Measurements from ENCODE around the gene DNAJC9. TPM values are rescaled to one million over a fixed set of nuclear protein-coding genes. Genes with fewer than 3 reads are reported as not detected.
"Not testable (repeated sequence)": the region's sequence is repeated elsewhere in the genome, so short reads cannot be mapped to it uniquely, and the experiment has no call there.

The DNAJC9 gene
- total RNA-seq, 1 experiment from 2014 or later: 65.2 TPM

- H3K36me3 Mint-ChIP-seq (ENCODE audit: insufficient read depth, unreplicated experiment): no peaks in the 10 kb centered on the region
- no peak overlapping the region for H3K4me3 Mint-ChIP-seq (ENCODE audit: unreplicated experiment)
- no peak overlapping the region for H3K27ac Mint-ChIP-seq (ENCODE audit: unreplicated experiment)
- Histone ChIP-seq H3K9me3 (peaks cover 8% of the 10 kb centered on the region), H3K36me3 (ENCODE audit: control insufficient read depth, insufficient read depth, low read length) (no peaks in the 10 kb centered on the region; the same call in 1 of the 2 replicates), H3K4me3 (ENCODE audit: low read depth, low read length) (no peak overlapping the region), H3K4me1 (no peaks in the 10 kb centered on the region), H3K27me3 (replicated peaks; ENCODE audit: control insufficient read depth, insufficient read depth, low read length) (no peaks in the 10 kb centered on the region)
- no peak for DNase-seq
- no peaks in the 10 kb centered on the region for H3K4me1 Mint-ChIP-seq (ENCODE audit: low read depth, unreplicated experiment)
- no TSS peak for BruUV-seq (replicated peaks)
- H3K27me3 Mint-ChIP-seq (ENCODE audit: insufficient read depth, unreplicated experiment): no peaks in the 10 kb centered on the region
- ChIA-PET POLR2A (no interaction called here), CTCF (no interaction called here)
- TF ChIP-seq CTCF (IDR thresholded peaks at IDR 0.05; ENCODE audit: insufficient read depth in 1 of 2, low read depth in 1 of 2, low read length in 1 of 2, severe bottlenecking in 1 of 2, unreplicated experiment in 1 of 2): no peak
- intact Hi-C loops (cut with micrococcal nuclease; ENCODE audit: unreplicated experiment): loop anchor here (5.0 kb wide), 1 partner anchor 381 kb away; the partner anchor contains the start of gene MYOZ1
- H3K9me3 Mint-ChIP-seq (ENCODE audit: unreplicated experiment): peaks cover 17% of the 10 kb centered on the region
Observed at GRCh38 chr10:73261362-73261995, 14.4 kb upstream of the DNAJC9 start.

- POLR2A ChIA-PET; H3K4me3 Mint-ChIP-seq (ENCODE audit: unreplicated experiment); intact Hi-C loops (cut with micrococcal nuclease; ENCODE audit: unreplicated experiment); BruUV-seq (replicated peaks); CTCF ChIA-PET; H3K9me3 ChIP-seq; H3K4me3 ChIP-seq (ENCODE audit: low read depth, low read length); H3K27ac Mint-ChIP-seq (ENCODE audit: unreplicated experiment); H3K4me1 ChIP-seq; H3K27me3 Mint-ChIP-seq (ENCODE audit: insufficient read depth, unreplicated experiment); H3K27me3 ChIP-seq (replicated peaks; ENCODE audit: control insufficient read depth, insufficient read depth, low read length); H3K36me3 Mint-ChIP-seq (ENCODE audit: insufficient read depth, unreplicated experiment); H3K4me1 Mint-ChIP-seq (ENCODE audit: low read depth, unreplicated experiment); H3K36me3 ChIP-seq (ENCODE audit: control insufficient read depth, insufficient read depth, low read length): not testable (repeated sequence)
- H3K9me3 Mint-ChIP-seq (ENCODE audit: unreplicated experiment): peaks cover 17% of the 10 kb centered on the region
- DNase-seq: peak in 1 of 2 experiments; percentile 48
Observed at GRCh38 chr10:73258612-73259011, 11.6 kb upstream of the DNAJC9 start.

- H3K4me1 Mint-ChIP-seq (ENCODE audit: low read depth, unreplicated experiment): peaks cover 16% of the 10 kb centered on the region
- peak overlapping the region; percentile 71 for H3K4me3 ChIP-seq (ENCODE audit: low read depth, low read length)
- no peaks in the 10 kb centered on the region for H3K9me3 ChIP-seq
- POLR2A ChIA-PET: interaction anchor here (0.6 to 2.1 kb wide), 3 partner anchors 15 to 157 kb away, joined by 3 to 10 read pairs (median 3); partner anchors contain the start of genes ECD and FAM149B1
- BruUV-seq (replicated peaks): no TSS peak
- no peak for TF ChIP-seq CTCF (IDR thresholded peaks at IDR 0.05; ENCODE audit: insufficient read depth in 1 of 2, low read depth in 1 of 2, low read length in 1 of 2, severe bottlenecking in 1 of 2, unreplicated experiment in 1 of 2)
- CTCF ChIA-PET: interaction anchor here (1.0 to 1.2 kb wide), 2 partner anchors 11 to 105 kb away, joined by 3 to 8 read pairs; partner anchors contain the start of gene CFAP70
- peak overlapping the region; percentile 94 for H3K4me3 Mint-ChIP-seq (ENCODE audit: unreplicated experiment)
- peaks cover 5% of the 10 kb centered on the region for H3K9me3 Mint-ChIP-seq (ENCODE audit: unreplicated experiment)
- H3K4me1 ChIP-seq: peaks cover 5% of the 10 kb centered on the region
- H3K27ac Mint-ChIP-seq (ENCODE audit: unreplicated experiment): peak overlapping the region; percentile 99
- H3K27me3 Mint-ChIP-seq (ENCODE audit: insufficient read depth, unreplicated experiment): no peaks in the 10 kb centered on the region
- H3K27me3 ChIP-seq (replicated peaks; ENCODE audit: control insufficient read depth, insufficient read depth, low read length): no peaks in the 10 kb centered on the region
- peak in 1 of 2 experiments; percentile 33 for DNase-seq
- H3K36me3 Mint-ChIP-seq (ENCODE audit: insufficient read depth, unreplicated experiment): peaks cover 50% of the 10 kb centered on the region
- intact Hi-C loops (cut with micrococcal nuclease; ENCODE audit: unreplicated experiment): loop anchor here (2.0 to 5.0 kb wide), 2 partner anchors 106 to 159 kb away; partner anchors contain the start of genes ANXA7 and CFAP70
- no peaks in the 10 kb centered on the region; the same call in 1 of the 2 replicates for H3K36me3 ChIP-seq (ENCODE audit: control insufficient read depth, insufficient read depth, low read length)
Observed at GRCh38 chr10:73253225-73253555, 6.1 kb upstream of the DNAJC9 start.

Measured in Caco-2 (cell line).